ENCODE measurements around the gene ONECUT3. TPM values are rescaled to one million over a fixed set of nuclear protein-coding genes. Genes with fewer than 3 reads are reported as not detected.

ONECUT3 gene
- total RNA-seq, 2 donors from 2014 or later = 0.05 TPM; not detected in 1

DNA sequence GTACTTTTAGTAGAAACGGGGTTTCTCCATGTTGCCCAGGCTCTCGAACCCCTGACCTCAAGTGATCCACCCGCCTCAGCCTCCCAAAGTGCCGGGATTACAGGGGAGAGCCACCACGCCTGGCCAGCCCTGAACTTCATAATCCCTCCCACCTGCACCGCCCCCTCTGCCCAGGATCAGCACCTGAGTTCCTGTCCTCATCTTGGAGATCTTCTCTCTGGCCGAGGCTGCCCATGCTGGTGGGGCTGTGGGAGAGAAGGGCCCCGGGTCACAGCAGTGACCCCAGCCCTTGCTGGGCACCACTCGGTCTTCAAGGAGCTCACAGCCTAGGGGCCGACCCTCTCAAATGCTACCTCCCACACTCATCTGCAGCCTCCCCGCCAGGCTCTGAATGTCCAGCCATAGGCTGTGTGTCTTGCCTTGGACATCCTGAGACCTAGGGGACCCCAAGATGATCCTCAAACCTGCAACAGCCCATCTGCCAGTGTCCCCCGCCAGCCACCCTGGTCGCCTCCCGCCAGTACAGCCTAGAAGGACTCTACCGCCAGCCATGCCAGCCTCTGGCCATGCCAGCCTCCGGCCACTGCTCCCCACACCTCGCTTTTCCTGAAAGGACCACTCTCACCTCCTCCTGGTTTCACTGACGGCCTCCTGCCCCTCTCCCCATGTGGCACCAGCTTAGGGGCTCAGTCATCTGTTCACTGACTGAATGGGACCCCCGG is 57.3 kb downstream of the ONECUT3 start:
- TF ChIP-seq, protein P1, sequence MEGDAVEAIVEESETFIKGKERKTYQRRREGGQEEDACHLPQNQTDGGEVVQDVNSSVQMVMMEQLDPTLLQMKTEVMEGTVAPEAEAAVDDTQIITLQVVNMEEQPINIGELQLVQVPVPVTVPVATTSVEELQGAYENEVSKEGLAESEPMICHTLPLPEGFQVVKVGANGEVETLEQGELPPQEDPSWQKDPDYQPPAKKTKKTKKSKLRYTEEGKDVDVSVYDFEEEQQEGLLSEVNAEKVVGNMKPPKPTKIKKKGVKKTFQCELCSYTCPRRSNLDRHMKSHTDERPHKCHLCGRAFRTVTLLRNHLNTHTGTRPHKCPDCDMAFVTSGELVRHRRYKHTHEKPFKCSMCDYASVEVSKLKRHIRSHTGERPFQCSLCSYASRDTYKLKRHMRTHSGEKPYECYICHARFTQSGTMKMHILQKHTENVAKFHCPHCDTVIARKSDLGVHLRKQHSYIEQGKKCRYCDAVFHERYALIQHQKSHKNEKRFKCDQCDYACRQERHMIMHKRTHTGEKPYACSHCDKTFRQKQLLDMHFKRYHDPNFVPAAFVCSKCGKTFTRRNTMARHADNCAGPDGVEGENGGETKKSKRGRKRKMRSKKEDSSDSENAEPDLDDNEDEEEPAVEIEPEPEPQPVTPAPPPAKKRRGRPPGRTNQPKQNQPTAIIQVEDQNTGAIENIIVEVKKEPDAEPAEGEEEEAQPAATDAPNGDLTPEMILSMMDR (IDR thresholded peaks at IDR 0.05) = no peak
- Histone ChIP-seq H3K9me3 (no peaks in the 10 kb centered on the region), H3K27ac (no peak overlapping the region), H3K27me3 (no peaks in the 10 kb centered on the region), H3K36me3 (no peaks in the 10 kb centered on the region), H3K4me3 (no peak overlapping the region), H3K9ac (ENCODE audit: low read depth in 2 of 2, low read length in 2 of 2) (no peak overlapping the region), H3K4me1 (peaks cover 13% of the 10 kb centered on the region)
- intact Hi-C loops (cut with DNase I) = no loop called here
- DNase-seq = peak; percentile 18

DNA sequence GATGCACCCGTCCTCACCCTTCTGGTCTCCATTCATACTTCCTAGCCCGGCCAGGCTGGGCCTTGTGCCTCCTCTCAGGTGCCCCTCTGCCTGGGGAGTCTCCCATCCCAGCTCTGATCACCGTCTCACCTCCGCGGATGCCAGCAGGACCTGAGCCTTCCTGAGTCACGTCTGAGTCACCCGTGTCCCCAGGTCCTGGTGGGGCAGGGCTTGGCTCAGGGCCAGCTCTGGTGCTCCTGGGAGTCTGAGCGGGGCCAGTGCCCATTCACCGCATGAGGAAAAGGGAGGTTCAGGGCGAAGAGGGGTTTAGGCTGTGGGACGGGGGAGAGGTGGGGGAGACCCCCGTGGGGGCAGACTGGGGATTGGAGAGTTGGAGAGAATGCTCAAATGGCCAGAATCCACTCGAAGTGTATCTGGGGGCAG is 58.2 kb downstream of the ONECUT3 start:
- DNase-seq = peak; percentile 67
- peak overlapping the region in 1 of 2 donors; percentile 35 for H3K9ac ChIP-seq (ENCODE audit: low read depth in 2 of 2, low read length in 2 of 2)
- H3K9me3 ChIP-seq = no peaks in the 10 kb centered on the region
- no peaks in the 10 kb centered on the region for H3K27me3 ChIP-seq
- H3K4me3 ChIP-seq = peak overlapping the region; percentile 48
- H3K36me3 ChIP-seq = no peaks in the 10 kb centered on the region
- peaks cover 13% of the 10 kb centered on the region for H3K4me1 ChIP-seq
- H3K27ac ChIP-seq = no peak overlapping the region
- intact Hi-C loops (cut with DNase I) = no loop called here
- TF ChIP-seq, protein P1 (IDR thresholded peaks at IDR 0.05) = no peak

DNA sequence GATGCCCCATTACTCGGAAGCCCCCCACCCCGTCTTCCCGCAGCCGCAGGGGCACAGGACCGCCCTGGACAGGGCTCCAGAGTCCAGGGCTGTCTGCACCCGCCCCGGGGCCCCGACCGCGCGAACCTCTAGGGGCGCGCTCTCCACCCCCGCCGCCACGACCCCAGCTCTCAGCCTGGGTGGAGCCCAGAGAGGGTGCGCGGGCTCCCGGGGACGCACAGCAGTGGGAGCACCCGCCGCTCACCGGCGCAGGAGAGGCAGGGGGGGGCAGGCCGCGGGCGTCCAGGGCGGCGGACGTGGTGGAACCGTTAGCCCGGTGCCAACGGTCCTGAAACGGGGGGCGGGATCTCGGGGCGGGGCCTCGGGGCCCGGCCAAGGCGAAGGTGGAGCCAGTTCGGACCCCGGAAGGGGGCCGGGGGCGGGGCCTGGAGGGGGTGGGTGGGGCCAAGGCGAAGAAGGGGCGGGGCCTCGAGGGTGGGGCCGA is 58.7 kb downstream of the ONECUT3 start, which contains the start of gene ATP8B3:
Gene ATP8B3 (minus strand): TSS at position 335 of the 484 bp plus-strand sequence. CDS start 540 bp downstream, outside the sequence.
- intact Hi-C loops (cut with DNase I) = no loop called here
- Histone ChIP-seq H3K4me1 (peaks cover 13% of the 10 kb centered on the region), H3K4me3 (peak within 1 kb of the TSS; percentile 48), H3K27ac (peak within 1 kb of the TSS; percentile 67), H3K36me3 (no peaks in the 10 kb centered on the region), H3K27me3 (no peaks in the 10 kb centered on the region), H3K9ac (ENCODE audit: low read depth in 2 of 2, low read length in 2 of 2) (peak within 1 kb of the TSS; percentile 58 to 71), H3K9me3 (no peaks in the 10 kb centered on the region)
- no peak for DNase-seq
- TF ChIP-seq, protein P1 (IDR thresholded peaks at IDR 0.05) = no peak

DNA sequence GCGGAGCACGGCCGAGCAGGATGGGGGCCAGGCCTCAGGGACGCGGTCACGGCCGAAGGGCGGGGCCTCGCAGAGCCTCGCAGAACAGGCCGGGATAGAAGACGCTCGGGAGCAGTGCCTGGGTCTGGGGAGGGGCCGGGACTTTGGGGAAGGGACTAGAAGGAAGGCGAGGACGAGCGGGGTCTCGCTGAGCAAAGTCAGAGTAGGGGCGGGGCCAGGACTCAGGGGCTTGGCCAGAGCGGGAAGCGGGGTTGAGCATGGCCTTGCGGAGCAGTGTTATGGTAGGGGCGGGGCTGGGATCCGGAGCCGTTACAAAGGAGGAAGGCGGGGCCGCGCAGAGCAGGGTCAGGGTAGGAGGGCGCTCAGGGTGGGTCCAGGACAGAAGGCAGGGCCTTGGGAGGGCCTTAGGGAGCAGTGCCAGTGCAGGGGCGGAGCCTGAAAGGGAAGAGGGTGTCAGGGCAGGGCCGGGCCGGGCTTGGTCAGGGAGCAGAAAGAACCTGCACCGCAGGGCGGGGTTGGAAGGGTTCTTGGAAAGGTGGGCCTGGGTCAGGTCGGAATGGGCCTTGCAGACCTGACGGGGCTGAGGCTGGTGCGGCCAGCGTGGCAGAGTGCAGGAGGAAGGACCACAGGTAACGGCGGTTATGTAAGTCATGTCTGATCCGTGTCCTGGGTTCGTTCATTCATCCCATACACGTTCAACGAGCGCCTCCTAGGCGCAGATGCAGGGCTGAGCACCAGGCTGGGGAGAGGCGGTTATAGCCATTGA is 59.3 kb downstream of the ONECUT3 start:
- intact Hi-C loops (cut with DNase I) = no loop called here
- Histone ChIP-seq H3K4me3 (peak overlapping the region; percentile 48), H3K27ac (peak overlapping the region; percentile 67), H3K9ac (ENCODE audit: low read depth in 2 of 2, low read length in 2 of 2) (peak overlapping the region; percentile 58 to 71), H3K27me3 (no peaks in the 10 kb centered on the region), H3K9me3 (no peaks in the 10 kb centered on the region), H3K4me1 (peaks cover 13% of the 10 kb centered on the region), H3K36me3 (no peaks in the 10 kb centered on the region)
- DNase-seq = peak; percentile 98
- TF ChIP-seq, protein P1 (IDR thresholded peaks at IDR 0.05) = peak; percentile 42
